HCT116 (cell line): ENCODE data around the gene PKMYT1.

Experiments used
- CEBPB ChIP-seq: IDR thresholded peaks from 2 replicates; pipeline ENCODE4 v1.6.1; 2012; ENCODE audit warnings: low read depth
- EZH2phosphoT487 ChIP-seq: fragments of 200-600 bp; IDR thresholded peaks from 2 replicates; pipeline ENCODE4 v1.6.1; 2018; ENCODE audit warnings: antibody characterized with exemption, borderline replicate concordance
- JUND ChIP-seq: IDR thresholded peaks from 2 replicates; pipeline ENCODE4 v1.6.1; 2012
- POLR2A ChIP-seq: IDR thresholded peaks from 2 replicates; pipeline ENCODE4 v1.7.0; 2011; ENCODE audit warnings: borderline replicate concordance; ENCODE audit not compliant: insufficient read depth, insufficient read length; ENCODE audit errors: extremely low read depth
- RAD21 ChIP-seq: IDR thresholded peaks from 2 replicates; pipeline ENCODE4 v1.6.1; 2012; ENCODE audit warnings: low read depth, mild to moderate bottlenecking
- TCF7L2 ChIP-seq: IDR thresholded peaks from 2 replicates; pipeline ENCODE4 v1.7.0; 2011; ENCODE audit warnings: borderline replicate concordance, inconsistent platforms; ENCODE audit not compliant: insufficient read depth, insufficient read length; ENCODE audit errors: extremely low read depth
- ZFX ChIP-seq: fragments of 450-650 bp; IDR thresholded peaks from 2 replicates; pipeline ENCODE4 v1.6.1; 2017
- TF ChIP-seq, protein P1 (sequence below): IDR thresholded peaks from 2 replicates; pipeline ENCODE4 v1.6.1; 2011; ENCODE audit warnings: mild to moderate bottlenecking, low read length, moderate library complexity; ENCODE audit not compliant: insufficient replicate concordance; ENCODE audit errors: extremely low read depth
- TF ChIP-seq, protein P2 (sequence below), 3 experiments: fragments of 200-600 bp in 1 of 3; sonication (generic) in 1 of 3; IDR thresholded peaks in 2 of 3; conservative IDR thresholded peaks in 1 of 3; 2 replicates each; pipeline ENCODE4 v1.5.1; 2012 to 2017; ENCODE audit warnings: low read depth in 2 of 3, low read length in 2 of 3, antibody characterized with exemption in 1 of 3, borderline replicate concordance in 1 of 3, control low read depth in 1 of 3, mild to moderate bottlenecking in 1 of 3, mixed read lengths in 1 of 3, mixed run types in 1 of 3, moderate library complexity in 1 of 3; ENCODE audit not compliant: insufficient read depth in 1 of 3
- TF ChIP-seq, protein P3 (sequence below): IDR thresholded peaks from 2 replicates; pipeline ENCODE4 v1.6.1; 2012

DNA sequence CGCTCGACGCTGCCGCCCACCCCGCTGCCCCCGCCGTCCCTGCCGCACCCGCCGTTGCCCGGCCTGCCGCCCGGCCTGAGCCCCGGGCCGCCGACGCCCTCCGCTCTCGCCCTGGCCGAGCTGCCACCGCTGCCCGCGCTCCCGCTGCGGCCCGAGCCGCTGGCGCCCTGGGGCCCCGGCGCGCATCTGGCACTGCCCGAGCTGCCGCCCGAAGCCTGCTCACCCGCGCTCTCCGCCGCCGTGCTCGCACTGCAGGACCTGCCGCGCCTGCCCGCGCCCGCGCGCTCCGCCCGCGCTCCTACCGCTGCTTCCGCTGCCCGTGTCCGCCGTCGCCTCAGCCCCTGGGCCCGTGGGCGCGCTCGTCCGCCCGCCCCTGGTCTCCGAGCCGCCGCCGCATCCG is 24.1 kb upstream of the PKMYT1 start:
- TF ChIP-seq, protein P1, sequence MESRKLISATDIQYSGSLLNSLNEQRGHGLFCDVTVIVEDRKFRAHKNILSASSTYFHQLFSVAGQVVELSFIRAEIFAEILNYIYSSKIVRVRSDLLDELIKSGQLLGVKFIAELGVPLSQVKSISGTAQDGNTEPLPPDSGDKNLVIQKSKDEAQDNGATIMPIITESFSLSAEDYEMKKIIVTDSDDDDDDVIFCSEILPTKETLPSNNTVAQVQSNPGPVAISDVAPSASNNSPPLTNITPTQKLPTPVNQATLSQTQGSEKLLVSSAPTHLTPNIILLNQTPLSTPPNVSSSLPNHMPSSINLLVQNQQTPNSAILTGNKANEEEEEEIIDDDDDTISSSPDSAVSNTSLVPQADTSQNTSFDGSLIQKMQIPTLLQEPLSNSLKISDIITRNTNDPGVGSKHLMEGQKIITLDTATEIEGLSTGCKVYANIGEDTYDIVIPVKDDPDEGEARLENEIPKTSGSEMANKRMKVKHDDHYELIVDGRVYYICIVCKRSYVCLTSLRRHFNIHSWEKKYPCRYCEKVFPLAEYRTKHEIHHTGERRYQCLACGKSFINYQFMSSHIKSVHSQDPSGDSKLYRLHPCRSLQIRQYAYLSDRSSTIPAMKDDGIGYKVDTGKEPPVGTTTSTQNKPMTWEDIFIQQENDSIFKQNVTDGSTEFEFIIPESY = no peak
- TF ChIP-seq TCF7L2 = no peak
- no peak for TF ChIP-seq JUND
- TF ChIP-seq, protein P2, sequence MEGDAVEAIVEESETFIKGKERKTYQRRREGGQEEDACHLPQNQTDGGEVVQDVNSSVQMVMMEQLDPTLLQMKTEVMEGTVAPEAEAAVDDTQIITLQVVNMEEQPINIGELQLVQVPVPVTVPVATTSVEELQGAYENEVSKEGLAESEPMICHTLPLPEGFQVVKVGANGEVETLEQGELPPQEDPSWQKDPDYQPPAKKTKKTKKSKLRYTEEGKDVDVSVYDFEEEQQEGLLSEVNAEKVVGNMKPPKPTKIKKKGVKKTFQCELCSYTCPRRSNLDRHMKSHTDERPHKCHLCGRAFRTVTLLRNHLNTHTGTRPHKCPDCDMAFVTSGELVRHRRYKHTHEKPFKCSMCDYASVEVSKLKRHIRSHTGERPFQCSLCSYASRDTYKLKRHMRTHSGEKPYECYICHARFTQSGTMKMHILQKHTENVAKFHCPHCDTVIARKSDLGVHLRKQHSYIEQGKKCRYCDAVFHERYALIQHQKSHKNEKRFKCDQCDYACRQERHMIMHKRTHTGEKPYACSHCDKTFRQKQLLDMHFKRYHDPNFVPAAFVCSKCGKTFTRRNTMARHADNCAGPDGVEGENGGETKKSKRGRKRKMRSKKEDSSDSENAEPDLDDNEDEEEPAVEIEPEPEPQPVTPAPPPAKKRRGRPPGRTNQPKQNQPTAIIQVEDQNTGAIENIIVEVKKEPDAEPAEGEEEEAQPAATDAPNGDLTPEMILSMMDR (IDR thresholded peaks at IDR 0.05 in 2 of 3, conservative IDR thresholded peaks at IDR 0.05 in 1 of 3; ENCODE audit: borderline replicate concordance in 1 of 3, insufficient read depth in 1 of 3, low read depth in 2 of 3, low read length in 2 of 3) = no peak
- TF ChIP-seq POLR2A = no peak
- no peak for TF ChIP-seq RAD21
- TF ChIP-seq CEBPB = no peak
- TF ChIP-seq ZFX = no peak
- TF ChIP-seq, protein P3, sequence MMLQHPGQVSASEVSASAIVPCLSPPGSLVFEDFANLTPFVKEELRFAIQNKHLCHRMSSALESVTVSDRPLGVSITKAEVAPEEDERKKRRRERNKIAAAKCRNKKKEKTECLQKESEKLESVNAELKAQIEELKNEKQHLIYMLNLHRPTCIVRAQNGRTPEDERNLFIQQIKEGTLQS = no peak
- no peak for TF ChIP-seq EZH2phosphoT487
